HFF-Myc (cell line): Measurements from ENCODE around the gene MSI2.

Source experiments
- DNase-seq: peaks from one replicate; pipeline ENCODE4 v3.0.0-alpha.2; 2011; ENCODE audit warnings: low read depth; ENCODE audit errors: extremely low read depth
- H3K4me3 ChIP-seq: replicated peaks from 2 replicates; pipeline ENCODE4 v1.5.1; 2011; ENCODE audit warnings: low read depth, mild to moderate bottlenecking, control low read depth, low read length
- TF ChIP-seq, protein P1 (sequence below): IDR thresholded peaks from 2 replicates; pipeline ENCODE4 v1.5.1; 2012; ENCODE audit warnings: mild to moderate bottlenecking, low read depth, low read length, control low read depth; ENCODE audit errors: missing control alignments

The MSI2 gene

DNA sequence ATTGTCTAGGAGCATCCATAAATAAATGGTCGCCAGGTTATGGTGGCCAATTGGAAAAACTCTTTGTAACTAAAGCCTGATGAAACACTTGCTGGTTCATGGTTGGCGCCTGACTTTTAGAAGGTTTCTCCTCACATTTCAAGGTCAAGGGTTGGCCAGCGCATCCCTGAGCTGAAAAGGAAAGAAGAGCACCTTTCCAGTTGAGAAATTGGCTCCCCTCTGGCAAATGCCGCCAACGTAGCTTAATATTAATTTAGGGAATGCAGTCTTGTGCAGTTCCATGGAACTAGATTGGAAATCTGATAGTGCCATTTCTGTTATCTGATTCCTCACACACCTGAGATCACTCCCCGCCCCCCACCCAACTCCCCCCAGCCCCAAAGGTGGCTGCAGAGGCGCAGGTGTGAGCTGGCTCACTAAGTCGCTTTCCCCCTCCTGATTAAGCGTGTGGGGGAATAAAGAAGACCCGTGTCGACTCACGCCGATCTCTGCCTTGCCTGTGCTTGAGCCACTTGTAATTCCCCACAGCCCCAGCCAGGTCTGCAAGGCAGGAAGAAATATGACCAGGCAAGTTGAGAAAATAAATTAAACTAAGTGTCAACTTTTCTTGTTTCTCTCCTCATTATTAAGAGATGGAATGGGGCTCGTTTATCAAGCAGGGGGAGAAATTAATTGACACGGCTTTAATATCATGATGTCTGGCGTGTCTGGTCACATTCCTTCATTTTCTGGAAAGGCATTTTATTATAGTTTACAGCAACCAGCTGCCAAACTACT lies 331.1 kb downstream of the MSI2 start:
- DNase-seq = no peak
- no peak overlapping the region for H3K4me3 ChIP-seq
- TF ChIP-seq, protein P1, sequence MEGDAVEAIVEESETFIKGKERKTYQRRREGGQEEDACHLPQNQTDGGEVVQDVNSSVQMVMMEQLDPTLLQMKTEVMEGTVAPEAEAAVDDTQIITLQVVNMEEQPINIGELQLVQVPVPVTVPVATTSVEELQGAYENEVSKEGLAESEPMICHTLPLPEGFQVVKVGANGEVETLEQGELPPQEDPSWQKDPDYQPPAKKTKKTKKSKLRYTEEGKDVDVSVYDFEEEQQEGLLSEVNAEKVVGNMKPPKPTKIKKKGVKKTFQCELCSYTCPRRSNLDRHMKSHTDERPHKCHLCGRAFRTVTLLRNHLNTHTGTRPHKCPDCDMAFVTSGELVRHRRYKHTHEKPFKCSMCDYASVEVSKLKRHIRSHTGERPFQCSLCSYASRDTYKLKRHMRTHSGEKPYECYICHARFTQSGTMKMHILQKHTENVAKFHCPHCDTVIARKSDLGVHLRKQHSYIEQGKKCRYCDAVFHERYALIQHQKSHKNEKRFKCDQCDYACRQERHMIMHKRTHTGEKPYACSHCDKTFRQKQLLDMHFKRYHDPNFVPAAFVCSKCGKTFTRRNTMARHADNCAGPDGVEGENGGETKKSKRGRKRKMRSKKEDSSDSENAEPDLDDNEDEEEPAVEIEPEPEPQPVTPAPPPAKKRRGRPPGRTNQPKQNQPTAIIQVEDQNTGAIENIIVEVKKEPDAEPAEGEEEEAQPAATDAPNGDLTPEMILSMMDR = no peak

DNA sequence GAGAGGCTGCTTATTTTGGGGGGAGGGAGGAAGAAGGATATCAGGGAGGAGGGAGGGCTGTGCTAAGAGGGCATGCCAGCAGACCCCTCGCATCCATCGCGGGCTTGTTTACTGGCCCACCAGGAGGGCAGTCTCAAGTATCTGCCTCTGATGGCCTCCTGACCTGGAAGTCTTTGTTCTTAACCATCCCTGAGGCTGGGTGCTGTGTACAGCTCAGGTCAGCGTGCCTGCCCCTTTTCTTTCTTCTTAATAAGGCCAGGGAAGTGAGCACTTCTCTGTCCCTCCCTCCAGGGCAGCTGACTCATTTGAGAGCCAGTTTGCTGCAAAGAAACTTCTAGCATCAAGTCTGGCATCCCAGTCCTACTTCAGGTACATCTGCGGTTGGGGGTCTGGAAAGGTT lies 331.8 kb downstream of the MSI2 start:
- H3K4me3 ChIP-seq = no peak overlapping the region
- DNase-seq = no peak
- TF ChIP-seq, protein P1 = no peak

DNA sequence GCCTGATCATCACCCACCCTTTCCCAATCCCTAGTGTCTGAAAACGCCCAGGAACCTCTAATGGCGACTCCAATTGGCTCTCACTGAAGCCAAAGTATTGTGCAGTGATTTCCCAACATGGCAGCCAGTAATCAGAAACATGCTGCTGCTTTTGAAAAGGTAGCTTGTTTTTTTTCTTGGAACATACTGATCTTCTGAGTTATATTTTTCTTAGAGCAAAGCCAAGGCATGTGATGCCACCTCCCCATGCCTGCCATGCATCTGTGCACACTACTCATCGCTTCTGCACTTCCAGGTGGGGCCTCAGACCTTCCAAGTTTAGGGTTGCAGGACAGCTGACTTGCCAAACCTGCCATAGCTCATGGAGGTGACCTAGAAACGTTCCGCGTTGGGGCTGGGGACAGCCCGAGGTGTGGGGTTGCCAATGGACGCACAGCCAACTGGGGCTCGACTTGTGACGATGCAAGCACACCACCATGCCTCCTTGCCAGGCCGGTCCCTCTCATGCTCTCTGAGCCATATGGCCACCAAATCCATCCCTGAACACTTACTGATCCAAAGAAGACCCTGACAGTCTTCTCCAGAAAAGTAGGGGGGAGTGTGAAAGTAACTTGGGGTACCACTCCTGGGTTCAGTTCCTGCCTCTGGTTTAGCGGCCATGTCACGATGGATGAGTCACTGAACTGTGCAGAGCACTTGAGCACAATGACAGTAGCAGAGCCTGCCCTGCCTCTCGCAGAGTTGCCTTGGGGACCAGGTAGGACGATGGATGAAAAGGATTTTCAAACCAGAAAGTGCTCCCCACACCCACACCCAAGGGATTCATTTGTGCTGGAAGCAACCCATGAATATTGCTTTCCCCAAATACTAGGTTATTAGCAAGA lies 333.1 kb downstream of the MSI2 start:
- no peak overlapping the region for H3K4me3 ChIP-seq
- DNase-seq = no peak
- TF ChIP-seq, protein P1 = no peak

DNA sequence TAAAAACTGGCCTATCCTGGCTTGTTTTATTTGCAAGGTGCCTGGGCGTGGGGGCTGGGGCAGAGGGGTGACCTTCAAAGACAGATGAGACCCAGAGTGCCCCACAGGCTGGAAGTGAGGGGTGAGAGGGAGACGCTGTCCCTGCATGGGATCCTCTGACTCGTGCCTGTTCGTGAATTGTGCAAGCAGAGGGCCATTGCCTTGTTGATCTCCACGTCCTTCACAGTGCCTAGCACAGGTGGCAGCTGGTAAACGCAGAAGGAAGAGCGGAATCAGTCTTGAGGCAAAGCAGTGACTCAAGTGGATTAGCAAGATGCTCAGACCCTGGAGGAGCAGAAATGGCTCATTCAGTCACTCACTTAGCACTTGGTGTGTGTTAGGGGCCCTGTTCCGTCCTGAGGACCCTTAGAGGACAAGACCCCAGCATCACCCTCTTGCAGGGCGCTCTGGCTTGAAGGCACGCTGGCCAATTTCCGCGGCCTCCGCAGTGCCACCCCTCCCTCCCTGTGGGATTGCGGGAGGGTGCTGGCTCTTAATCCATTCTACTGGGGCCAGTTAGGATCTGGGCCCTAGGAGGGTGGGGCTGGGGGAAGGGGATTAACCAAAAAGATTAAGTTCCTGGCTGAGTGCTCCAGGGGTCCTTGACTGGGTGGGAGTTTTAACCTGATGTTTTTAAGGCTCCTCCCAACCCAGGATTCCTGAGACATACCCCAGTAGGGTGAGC lies 337.6 kb downstream of the MSI2 start:
- no peak overlapping the region for H3K4me3 ChIP-seq
- TF ChIP-seq, protein P1 = no peak
- no peak for DNase-seq

DNA sequence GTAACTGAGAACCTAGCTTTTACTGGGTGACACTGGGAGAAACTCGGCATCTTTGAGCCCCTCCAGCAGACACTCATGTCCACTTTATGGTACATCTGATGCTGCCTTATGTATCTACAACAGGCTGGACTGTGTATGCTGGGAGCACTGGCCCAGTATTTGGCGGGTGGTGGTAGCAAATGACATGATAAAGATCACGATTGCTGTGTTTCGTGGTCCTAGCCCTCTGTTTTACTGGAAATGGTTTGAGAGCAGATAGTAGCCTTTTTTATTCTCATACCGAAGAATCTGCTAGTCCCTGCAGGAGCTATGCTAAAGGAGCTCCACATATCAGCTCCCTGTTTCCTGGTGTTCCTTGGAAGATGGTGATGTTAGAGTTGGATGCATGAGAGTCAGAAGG lies 338.4 kb downstream of the MSI2 start:
- TF ChIP-seq, protein P1 = no peak
- no peak overlapping the region for H3K4me3 ChIP-seq
- no peak for DNase-seq

DNA sequence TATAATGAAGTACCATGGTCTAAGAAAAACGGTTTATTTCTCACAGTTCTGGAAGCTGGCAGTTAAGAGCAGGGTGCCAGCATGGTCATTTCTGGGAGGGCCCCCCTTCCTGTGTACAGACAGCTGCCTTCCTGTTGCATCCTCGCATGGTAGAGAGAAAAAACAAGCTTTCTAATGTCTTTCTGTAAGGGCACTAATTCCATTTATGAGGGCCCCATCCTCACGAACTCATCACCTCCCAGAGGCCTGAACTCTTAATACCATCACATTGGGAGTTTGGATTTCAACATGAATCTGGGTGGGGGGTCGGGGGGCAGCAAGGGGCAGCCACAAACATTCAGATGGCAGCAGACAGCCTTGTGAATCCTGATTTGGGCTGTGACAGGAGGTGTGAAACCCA lies 339.1 kb downstream of the MSI2 start:
- no peak for DNase-seq
- TF ChIP-seq, protein P1 = no peak

More for the DNA sequence above, 339.1 kb downstream of the MSI2 start:
- H3K4me3 ChIP-seq = no peak overlapping the region
